ENCODE measurements around the gene WIZ. TPM values are rescaled to one million over a fixed set of nuclear protein-coding genes. Genes with fewer than 3 reads are reported as not detected.
"Not testable (repeated sequence)": the region's sequence is repeated elsewhere in the genome, so short reads cannot be mapped to it uniquely, and the experiment has no call there.

Gene WIZ
- total RNA-seq, 2 donors from 2014 or later = 16.1 to 111 TPM

GRCh38 chr19:15417699-15418098 is 32.1 kb downstream of the WIZ start:
- Histone ChIP-seq H3K4me1 (peaks cover 71% of the 10 kb centered on the region), H3K36me3 (replicated peaks in 1 of 2; ENCODE audit: insufficient read depth in 1 of 2, low read depth in 2 of 2) (no peaks in the 10 kb centered on the region), H3K27ac (peak overlapping the region; percentile 75 to 94 (median 91)), H3K9me3 (no peaks in the 10 kb centered on the region), H3K27me3 (no peaks in the 10 kb centered on the region), H3K4me3 (peak overlapping the region; percentile 71 to 97)
- TF ChIP-seq CTCF (IDR thresholded peaks at IDR 0.05) (no peak), POLR2A (IDR thresholded peaks at IDR 0.05) (no peak)
- DNase-seq = peak in 2 of 4 donors; percentile 37 to 43
- intact Hi-C loops (cut with DNase I) = no loop called here
- WGBS, 2 donors = 0 to 2% methylated on average over 6 to 9 of the region's 9 CpGs
- no peak for ATAC-seq

- H3K4me1 ChIP-seq = peaks cover 80% of the 10 kb centered on the region
- ATAC-seq = no peak
Observed at GRCh38 chr19:15412832-15413231, 36.9 kb downstream of the WIZ start.

GRCh38 chr19:15411351-15411750 is 38.4 kb downstream of the WIZ start:
- peaks cover 72% of the 10 kb centered on the region for H3K4me1 ChIP-seq
- H3K27me3 ChIP-seq; ATAC-seq; H3K4me3 ChIP-seq; intact Hi-C loops (cut with DNase I); DNase-seq; H3K9me3 ChIP-seq; H3K36me3 ChIP-seq (replicated peaks in 1 of 2; ENCODE audit: insufficient read depth in 1 of 2, low read depth in 2 of 2): not testable (repeated sequence)
- peak overlapping the region in 2 of 4 donors; percentile 2 to 27 for H3K27ac ChIP-seq
- WGBS, 2 donors = 63 to 82% methylated on average over 2 of the region's 2 CpGs

More at GRCh38 chr19:15412832-15413231, 36.9 kb downstream of the WIZ start:
- no peaks in the 10 kb centered on the region for H3K27me3 ChIP-seq
- H3K9me3 ChIP-seq = no peaks in the 10 kb centered on the region
- peak overlapping the region in 2 of 4 donors; percentile 22 to 52 for H3K27ac ChIP-seq
- no peak overlapping the region for H3K4me3 ChIP-seq
- TF ChIP-seq POLR2A (IDR thresholded peaks at IDR 0.05) = no peak
- no peak for TF ChIP-seq CTCF (IDR thresholded peaks at IDR 0.05)
- H3K36me3 ChIP-seq (replicated peaks in 1 of 2; ENCODE audit: insufficient read depth in 1 of 2, low read depth in 2 of 2) = no peaks in the 10 kb centered on the region
- no peak for DNase-seq
- WGBS, 2 donors = 35 to 56% methylated on average over 4 of the region's 4 CpGs
- intact Hi-C loops (cut with DNase I) = no loop called here

GRCh38 chr19:15404780-15405211 is 45.0 kb downstream of the WIZ start:
- Histone ChIP-seq H3K9me3 (no peaks in the 10 kb centered on the region), H3K4me1 (peaks cover 30% of the 10 kb centered on the region), H3K4me3 (no peak overlapping the region), H3K36me3 (replicated peaks in 1 of 2; ENCODE audit: insufficient read depth in 1 of 2, low read depth in 2 of 2) (peaks cover 5 to 17% of the 10 kb centered on the region in 2 donors), H3K27me3 (no peaks in the 10 kb centered on the region), H3K27ac (no peak overlapping the region)
- no peak for DNase-seq
- ATAC-seq = no peak
- WGBS, 2 donors = 50 to 58% methylated on average over 3 of the region's 3 CpGs
- intact Hi-C loops (cut with DNase I) = no loop called here
- TF ChIP-seq CTCF (IDR thresholded peaks at IDR 0.05) (no peak), POLR2A (IDR thresholded peaks at IDR 0.05) (no peak)

- Histone ChIP-seq H3K27ac (no peak overlapping the region), H3K9me3 (no peaks in the 10 kb centered on the region), H3K4me1 (peaks cover 27% of the 10 kb centered on the region), H3K4me3 (no peak overlapping the region), H3K27me3 (no peaks in the 10 kb centered on the region), H3K36me3 (replicated peaks in 1 of 2; ENCODE audit: insufficient read depth in 1 of 2, low read depth in 2 of 2) (peaks cover 10 to 23% of the 10 kb centered on the region in 2 donors)
- no peak for TF ChIP-seq CTCF (IDR thresholded peaks at IDR 0.05)
- no peak for TF ChIP-seq POLR2A (IDR thresholded peaks at IDR 0.05)
- ATAC-seq = no peak
- intact Hi-C loops (cut with DNase I) = no loop called here
- no peak for DNase-seq
- WGBS, 2 donors = 68 to 81% methylated on average over 7 of the region's 7 CpGs
Observed at GRCh38 chr19:15404097-15404779, 45.5 kb downstream of the WIZ start.
